Activated T-helper 1 cell treated with anti-CD3 and anti-CD28 coated beads, Interleukin-12 subunit alpha, Interleukin-12 subunit beta, Interleukin-2, Interleukin-4 antibody, amounts not matched to agents 30 ng/mL and 10 ng/mL and 1 ng/mL, durations not matched to agents 14 hours and 24 hours and 36 hours (primary cell): ENCODE data around the gene OGDH. TPM values are rescaled to one million over a fixed set of nuclear protein-coding genes. Genes with fewer than 3 reads are reported as not detected.
A peak's percentile ranks its signal among the peaks of the same experiment; 100 is the strongest.

Experiments
- DNase-seq: peaks from one replicate; pipeline ENCODE4 v3.0.0; 2021; ENCODE audit warnings: low spot score
- H3K27ac Mint-ChIP-seq: one replicate; pipeline ENCODE4 v1.8.0; 2021; ENCODE audit warnings: mild to moderate bottlenecking, mixed read lengths
- H3K27me3 Mint-ChIP-seq: one replicate; pipeline ENCODE4 v1.8.0; 2022; ENCODE audit warnings: mild to moderate bottlenecking, moderate library complexity, mixed read lengths; ENCODE audit not compliant: insufficient read depth
- H3K36me3 Mint-ChIP-seq: one replicate; pipeline ENCODE4 v1.8.0; 2021; ENCODE audit warnings: low read depth, mixed read lengths
- H3K4me1 Mint-ChIP-seq: one replicate; pipeline ENCODE4 v1.8.0; 2021; ENCODE audit warnings: low read depth, mixed read lengths
- H3K4me3 Mint-ChIP-seq: one replicate; pipeline ENCODE4 v1.8.0; 2021; ENCODE audit warnings: mild to moderate bottlenecking, moderate library complexity, mixed read lengths
- H3K9me3 Mint-ChIP-seq: one replicate; pipeline ENCODE4 v1.8.0; 2021; ENCODE audit warnings: mixed read lengths
- intact Hi-C: fragments of 100-400 bp; cut with micrococcal nuclease; formaldehyde crosslinking; loops from one replicate; pipeline ENCODE4 v1.15.1; 2024
- total RNA-seq: library from RNA; stranded (reverse); gene quantifications from 2 replicates; pipeline ENCODE4 v1.2.3, GENCODE V29; 2022

OGDH gene
- total RNA-seq, 1 donor from 2014 or later, result 101 TPM

DNA sequence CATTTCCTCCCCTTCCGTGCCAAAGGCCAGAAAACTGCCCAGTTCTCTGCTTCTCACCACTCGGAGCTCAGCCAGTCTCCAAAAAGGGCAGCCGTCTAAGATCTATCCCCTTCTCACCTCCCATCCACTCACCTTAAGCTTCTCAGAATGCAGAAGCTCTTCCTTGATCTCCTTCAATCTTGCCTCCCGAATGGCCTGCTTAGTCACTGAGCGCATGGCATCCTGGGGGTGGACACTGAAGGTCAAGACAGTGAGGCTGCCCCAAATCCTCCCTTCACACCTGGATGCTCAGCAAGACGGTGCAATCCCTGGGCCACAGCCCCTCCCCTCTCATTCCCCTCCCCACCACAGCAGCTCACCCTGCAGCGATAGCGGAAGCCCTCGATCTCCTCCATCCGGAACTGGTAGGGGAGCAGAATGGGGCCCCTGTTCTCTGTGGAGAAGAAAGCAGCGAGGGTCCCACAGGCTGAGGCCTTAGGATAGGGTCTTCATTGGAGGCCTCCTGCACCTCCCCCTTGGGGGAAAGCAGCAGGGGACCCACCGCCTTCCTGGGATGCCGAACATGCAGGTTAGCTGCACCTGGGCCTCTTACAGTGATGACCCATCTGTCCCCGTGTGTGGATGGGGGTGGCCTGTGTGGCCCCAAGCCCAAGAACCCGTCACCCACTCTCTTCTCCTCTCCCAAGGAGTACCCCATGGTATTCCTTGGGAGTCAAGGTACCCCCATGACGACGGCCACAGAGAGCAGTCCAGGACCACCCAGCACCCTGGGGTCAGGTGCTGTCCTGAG is 37.5 kb upstream of the OGDH start:
- no peaks in the 10 kb centered on the region for H3K9me3 Mint-ChIP-seq

DNA sequence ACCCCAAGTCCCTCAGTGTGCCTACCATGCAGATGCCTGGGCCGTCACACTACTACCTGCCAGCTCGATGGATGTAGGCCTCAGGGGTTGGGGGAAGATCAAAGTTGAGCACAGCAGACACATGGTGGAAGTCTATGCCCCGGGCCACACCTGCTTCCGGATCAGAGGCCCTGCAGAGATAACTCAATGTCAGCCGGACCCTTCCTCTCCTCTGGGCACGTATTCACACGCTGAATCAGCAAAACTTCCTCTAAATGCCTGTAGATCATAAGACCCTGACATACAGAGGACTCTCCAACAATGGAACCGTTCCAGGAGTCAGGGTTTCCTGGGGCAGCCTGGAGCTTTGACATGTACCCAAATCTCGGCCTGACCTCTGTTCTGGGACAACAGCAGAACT is 36.5 kb upstream of the OGDH start:
- no peak for DNase-seq
- no peaks in the 10 kb centered on the region for H3K9me3 Mint-ChIP-seq
- peaks cover 74% of the 10 kb centered on the region for H3K36me3 Mint-ChIP-seq
- H3K27me3 Mint-ChIP-seq, result no peaks in the 10 kb centered on the region
- no peak overlapping the region for H3K4me3 Mint-ChIP-seq
- H3K4me1 Mint-ChIP-seq, result peaks cover 21% of the 10 kb centered on the region
- no peak overlapping the region for H3K27ac Mint-ChIP-seq
- intact Hi-C loops, result loop anchor here (5.0 kb wide), 1 partner anchor 548 kb away; no protein-coding TSS in a partner anchor

More for the DNA sequence above, 37.5 kb upstream of the OGDH start:
- Mint-ChIP-seq H3K27me3 (no peaks in the 10 kb centered on the region), H3K4me1 (peaks cover 11% of the 10 kb centered on the region), H3K4me3 (no peak overlapping the region), H3K36me3 (peaks cover 80% of the 10 kb centered on the region), H3K27ac (no peak overlapping the region)
- no peak for DNase-seq
- intact Hi-C loops, result loop anchor here (5.0 kb wide), 1 partner anchor 547 kb away; no protein-coding TSS in a partner anchor

DNA sequence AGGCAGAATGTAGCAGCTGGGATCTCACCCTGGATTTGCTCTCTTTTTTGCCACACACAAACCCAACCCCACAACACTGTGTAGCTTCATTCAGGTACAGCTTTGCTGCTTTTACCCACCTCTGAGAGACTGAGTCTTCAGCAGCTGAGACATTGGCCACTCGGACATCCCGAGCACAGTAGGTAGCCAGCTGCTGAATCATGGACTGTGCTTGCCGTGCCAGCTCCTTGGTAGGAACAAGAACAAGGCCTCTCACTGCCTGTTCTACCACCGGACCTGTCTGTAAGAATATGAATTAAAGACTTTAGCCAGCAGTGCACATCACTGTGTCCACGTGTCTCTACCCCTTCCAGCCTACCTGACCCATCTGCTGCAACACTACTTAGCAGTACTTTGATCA is 33.7 kb upstream of the OGDH start:
- no peaks in the 10 kb centered on the region for H3K9me3 Mint-ChIP-seq
- H3K36me3 Mint-ChIP-seq, result peaks cover 65% of the 10 kb centered on the region
- no peaks in the 10 kb centered on the region for H3K27me3 Mint-ChIP-seq
- H3K4me3 Mint-ChIP-seq, result peak overlapping the region; percentile 88
- DNase-seq, result no peak
- peak overlapping the region; percentile 95 for H3K27ac Mint-ChIP-seq
- peaks cover 32% of the 10 kb centered on the region for H3K4me1 Mint-ChIP-seq
- intact Hi-C loops, result loop anchor here (1.0 kb wide), 1 partner anchor 276 kb away; the partner anchor contains the start of gene H2AZ2

DNA sequence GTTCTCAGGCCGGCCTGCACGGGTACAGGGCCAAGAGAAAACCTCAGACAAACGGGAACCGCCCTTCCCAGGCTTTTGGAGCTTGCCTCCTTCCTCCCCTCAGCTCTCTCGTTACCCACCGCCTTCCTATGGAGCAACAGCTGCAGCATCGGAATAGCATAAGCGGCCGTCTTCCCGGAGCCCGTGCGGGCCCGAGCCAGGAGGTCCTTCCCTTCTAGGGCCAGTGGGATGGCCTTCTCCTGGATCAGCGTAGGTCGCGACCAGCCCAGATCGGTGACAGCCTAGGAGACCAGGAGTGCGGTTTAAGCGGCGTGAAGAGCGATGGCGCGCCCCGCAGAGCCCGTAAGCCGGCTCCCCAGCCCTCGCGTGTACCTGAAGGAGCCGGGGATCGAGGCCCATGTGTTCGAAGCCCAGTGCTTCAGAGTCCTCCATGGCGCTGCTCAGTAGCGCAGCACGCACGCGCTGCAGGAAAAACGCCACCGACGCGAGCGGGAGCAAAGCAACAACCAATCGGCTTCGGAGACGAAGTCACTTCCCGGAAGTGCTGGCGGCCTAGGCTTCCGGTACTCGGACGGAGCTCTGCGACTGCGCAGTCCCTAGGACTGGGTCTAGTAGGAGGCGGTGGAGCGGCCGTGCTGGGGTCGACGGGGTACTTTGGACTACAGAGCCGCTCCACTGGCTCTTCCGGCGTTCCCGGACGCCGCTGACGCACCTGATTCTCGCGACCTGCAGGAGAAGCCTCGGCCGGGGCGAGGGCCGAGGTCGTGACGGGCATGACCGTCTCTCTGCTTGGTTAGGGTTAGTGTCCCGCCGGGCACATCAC is 32.8 kb upstream of the OGDH start, which contains the start of gene DDX56:
DDX56 (minus strand) TSS at position 445 of the 823 bp plus-strand sequence; CDS start at position 432, 13 bp downstream.
- Mint-ChIP-seq H3K4me1 (peaks cover 32% of the 10 kb centered on the region), H3K36me3 (peaks cover 57% of the 10 kb centered on the region), H3K27me3 (no peaks in the 10 kb centered on the region), H3K27ac (peak within 1 kb of the TSS; percentile 95), H3K4me3 (peak within 1 kb of the TSS; percentile 88), H3K9me3 (no peaks in the 10 kb centered on the region)
- intact Hi-C loops, result loop anchor here (1.0 to 2.0 kb wide), 7 partner anchors 9 to 491 kb away; partner anchors contain the start of genes H2AZ2, NUDCD3, OGDH and POLM
- DNase-seq, result peak; percentile 93

DNA sequence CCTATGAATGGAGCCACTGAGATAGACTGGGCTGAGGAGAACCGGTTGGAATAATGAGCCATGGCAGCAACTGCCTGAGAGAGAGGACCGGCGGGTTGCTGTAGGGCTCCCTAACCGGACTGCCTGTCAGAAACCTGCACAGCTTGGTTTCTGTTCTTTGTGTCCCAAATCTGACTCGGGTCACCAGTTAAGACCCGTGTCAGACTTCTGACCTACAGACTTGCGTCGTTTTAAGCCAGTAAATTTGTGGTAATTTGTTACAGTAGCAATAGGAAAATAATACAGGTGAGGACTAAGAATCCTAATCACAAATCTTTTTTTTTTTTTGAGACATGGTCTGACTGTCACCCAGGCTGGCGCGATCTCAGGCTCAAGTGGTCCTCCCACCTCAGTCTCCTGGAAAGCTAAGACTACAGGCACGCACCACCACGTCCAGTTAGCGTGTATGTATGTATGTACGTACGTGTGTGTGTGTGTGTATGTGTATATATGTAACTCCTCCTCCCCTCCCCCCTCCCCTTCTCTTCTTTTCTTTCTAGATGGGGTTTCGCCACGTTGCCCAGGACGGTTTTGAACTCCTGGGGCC is 32.0 kb upstream of the OGDH start:
- intact Hi-C loops, result loop anchor here (1.0 to 2.0 kb wide), 6 partner anchors 8 to 492 kb away; partner anchors contain the start of genes NUDCD3, OGDH, POLM and PPIA
- peaks cover 37% of the 10 kb centered on the region for H3K4me1 Mint-ChIP-seq
- peaks cover 57% of the 10 kb centered on the region for H3K36me3 Mint-ChIP-seq
- H3K27ac Mint-ChIP-seq, result peak overlapping the region; percentile 95
- H3K9me3 Mint-ChIP-seq, result no peaks in the 10 kb centered on the region
- peak overlapping the region; percentile 88 for H3K4me3 Mint-ChIP-seq
- H3K27me3 Mint-ChIP-seq, result no peaks in the 10 kb centered on the region
- DNase-seq, result no peak

DNA sequence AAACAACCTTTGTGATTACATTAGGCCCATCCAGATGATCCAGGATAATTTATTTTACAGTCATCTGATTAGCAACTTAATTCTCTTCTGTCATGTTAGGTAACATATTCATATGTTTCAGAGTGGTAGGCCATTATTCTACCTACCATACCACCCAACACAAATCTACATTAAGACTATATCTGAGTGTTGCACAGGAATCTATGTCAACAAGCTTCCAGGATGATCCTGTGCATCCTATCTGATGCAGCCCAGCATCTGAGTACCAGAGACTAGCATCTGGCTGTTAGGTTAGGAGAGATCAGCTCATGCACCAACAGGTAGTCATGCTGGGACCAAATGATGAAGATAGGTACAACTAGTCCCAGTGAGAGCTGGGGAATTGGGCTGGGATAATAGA is 31.4 kb upstream of the OGDH start:
- Mint-ChIP-seq H3K27me3 (no peaks in the 10 kb centered on the region), H3K36me3 (peaks cover 56% of the 10 kb centered on the region), H3K4me3 (peak overlapping the region; percentile 88), H3K9me3 (no peaks in the 10 kb centered on the region), H3K4me1 (peaks cover 44% of the 10 kb centered on the region), H3K27ac (peak overlapping the region; percentile 95)
- intact Hi-C loops, result loop anchor here (2.0 kb wide), 2 partner anchors 32 to 222 kb away; partner anchors contain the start of genes OGDH and PPIA
- no peak for DNase-seq

DNA sequence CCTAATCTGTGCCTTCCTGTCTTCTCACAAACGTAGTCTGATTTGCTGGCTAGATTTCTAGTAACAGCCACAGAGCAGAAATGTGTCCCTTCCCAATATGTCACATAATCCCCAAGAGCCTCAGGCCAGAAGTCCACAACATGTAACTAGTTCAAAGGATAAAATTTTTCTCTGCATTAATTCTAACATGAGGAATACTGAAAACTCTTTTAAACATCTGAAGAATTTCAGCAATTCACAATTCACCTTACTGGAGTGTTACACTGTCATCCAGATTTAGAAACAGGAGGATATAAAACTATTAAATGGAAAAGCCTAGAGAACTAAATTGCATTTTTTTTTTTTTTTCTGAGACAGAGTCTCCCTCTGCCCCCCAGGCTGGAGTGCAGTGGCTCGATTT is 30.2 kb upstream of the OGDH start:
- Mint-ChIP-seq H3K4me1 (peaks cover 54% of the 10 kb centered on the region), H3K36me3 (peaks cover 55% of the 10 kb centered on the region), H3K27me3 (no peaks in the 10 kb centered on the region), H3K9me3 (no peaks in the 10 kb centered on the region), H3K4me3 (peak overlapping the region; percentile 64), H3K27ac (peak overlapping the region; percentile 29)
- no peak for DNase-seq
- intact Hi-C loops, result no loop called here

DNA sequence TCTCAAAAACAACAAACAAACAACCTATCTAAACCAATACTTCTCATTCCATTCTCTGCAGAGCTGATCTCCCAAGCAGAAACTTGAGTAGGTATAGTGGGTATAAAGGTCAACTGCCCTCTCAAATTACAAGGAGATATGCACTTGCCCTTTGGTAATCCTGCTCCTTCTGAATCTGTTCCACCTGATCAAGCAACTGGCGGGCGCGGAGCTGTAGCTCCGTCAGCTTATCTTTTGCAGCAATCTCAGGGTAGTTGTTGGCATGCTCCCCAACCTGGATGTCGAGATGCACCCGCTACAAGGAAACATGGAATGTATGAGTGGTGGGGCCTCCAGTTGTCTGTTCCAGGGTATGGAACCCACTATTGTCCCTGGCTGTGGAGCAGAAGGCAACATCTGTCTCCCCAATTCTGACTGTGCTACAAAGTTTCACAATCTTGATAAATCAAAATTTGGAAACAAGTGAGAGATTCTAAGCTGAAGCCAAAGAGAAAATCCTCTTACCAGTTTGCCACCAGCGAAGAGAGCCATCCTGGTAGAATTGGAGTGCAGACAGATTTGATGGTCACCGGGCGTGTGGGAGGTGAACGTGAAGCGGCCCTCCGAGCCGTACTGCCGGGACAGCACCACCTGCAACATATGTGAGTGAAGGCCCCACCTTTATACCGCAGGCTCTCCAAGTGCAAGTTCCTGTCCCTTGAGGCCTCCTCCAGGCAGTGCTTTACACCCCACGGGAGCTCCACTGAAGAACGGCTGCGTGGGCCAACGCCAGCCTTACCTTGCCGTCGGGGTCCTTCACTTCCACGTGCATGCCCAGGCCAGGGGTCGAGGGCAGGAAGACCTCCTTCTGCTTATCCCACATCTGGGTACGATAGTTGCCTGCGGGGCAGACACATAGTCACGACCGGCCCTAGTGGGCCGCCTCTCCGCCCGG is 25.2 kb upstream of the OGDH start:
- Mint-ChIP-seq H3K36me3 (peaks cover 20% of the 10 kb centered on the region), H3K4me3 (peak overlapping the region; percentile 93), H3K9me3 (no peaks in the 10 kb centered on the region), H3K27ac (peak overlapping the region; percentile 93), H3K4me1 (peaks cover 35% of the 10 kb centered on the region), H3K27me3 (no peaks in the 10 kb centered on the region)
- DNase-seq, result peak; percentile 49
- intact Hi-C loops, result no loop called here

DNA sequence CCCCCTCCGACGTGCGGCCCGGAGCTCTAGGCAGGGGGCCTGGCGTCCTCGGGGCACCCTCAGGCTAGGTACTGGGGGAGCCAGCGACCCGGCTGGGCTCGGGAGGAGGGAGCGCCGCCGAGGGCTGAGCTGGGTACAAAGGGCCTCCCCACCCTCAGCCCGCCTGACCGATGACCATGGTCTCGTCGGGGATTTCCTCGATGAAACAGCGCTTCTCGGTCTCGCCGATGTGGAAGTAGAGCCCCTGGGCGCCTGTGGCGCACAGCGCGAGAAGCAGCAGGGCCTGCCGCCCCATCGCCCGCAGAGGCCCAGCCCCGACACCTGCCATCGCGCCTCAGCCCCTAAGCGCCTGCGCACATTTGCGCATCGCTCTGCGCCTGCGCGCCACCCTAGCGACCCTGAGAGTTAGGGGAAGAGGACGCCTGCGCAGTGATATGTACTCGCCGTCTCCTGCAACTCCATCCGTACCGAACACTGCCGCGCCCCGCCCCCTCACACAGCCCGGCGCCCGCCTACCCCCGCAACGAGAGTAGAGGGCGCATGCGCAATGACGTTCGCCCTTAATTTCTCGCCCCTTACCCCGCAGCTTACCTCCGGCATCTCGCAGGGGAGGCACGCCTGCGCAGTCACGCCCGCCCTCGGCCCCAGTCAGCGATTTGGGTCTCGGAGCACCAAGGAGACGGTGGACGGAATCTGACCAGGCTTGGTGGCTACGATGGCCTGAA is 24.4 kb upstream of the OGDH start, which contains the start of gene TMED4:
TMED4 (minus strand) TSS at position 353 of the 725 bp plus-strand sequence; CDS start at position 328, 25 bp downstream.
- no peaks in the 10 kb centered on the region for H3K27me3 Mint-ChIP-seq
- peak within 1 kb of the TSS; percentile 93 for H3K4me3 Mint-ChIP-seq
- peak; percentile 100 for DNase-seq
- intact Hi-C loops, result loop anchor here (1.0 to 2.0 kb wide), 11 partner anchors 8 to 529 kb away; partner anchors contain the start of genes H2AZ2, OGDH, POLD2 and PPIA
- H3K9me3 Mint-ChIP-seq, result no peaks in the 10 kb centered on the region
- H3K4me1 Mint-ChIP-seq, result peaks cover 33% of the 10 kb centered on the region
- H3K36me3 Mint-ChIP-seq, result peaks cover 18% of the 10 kb centered on the region
- H3K27ac Mint-ChIP-seq, result peak within 1 kb of the TSS; percentile 93

DNA sequence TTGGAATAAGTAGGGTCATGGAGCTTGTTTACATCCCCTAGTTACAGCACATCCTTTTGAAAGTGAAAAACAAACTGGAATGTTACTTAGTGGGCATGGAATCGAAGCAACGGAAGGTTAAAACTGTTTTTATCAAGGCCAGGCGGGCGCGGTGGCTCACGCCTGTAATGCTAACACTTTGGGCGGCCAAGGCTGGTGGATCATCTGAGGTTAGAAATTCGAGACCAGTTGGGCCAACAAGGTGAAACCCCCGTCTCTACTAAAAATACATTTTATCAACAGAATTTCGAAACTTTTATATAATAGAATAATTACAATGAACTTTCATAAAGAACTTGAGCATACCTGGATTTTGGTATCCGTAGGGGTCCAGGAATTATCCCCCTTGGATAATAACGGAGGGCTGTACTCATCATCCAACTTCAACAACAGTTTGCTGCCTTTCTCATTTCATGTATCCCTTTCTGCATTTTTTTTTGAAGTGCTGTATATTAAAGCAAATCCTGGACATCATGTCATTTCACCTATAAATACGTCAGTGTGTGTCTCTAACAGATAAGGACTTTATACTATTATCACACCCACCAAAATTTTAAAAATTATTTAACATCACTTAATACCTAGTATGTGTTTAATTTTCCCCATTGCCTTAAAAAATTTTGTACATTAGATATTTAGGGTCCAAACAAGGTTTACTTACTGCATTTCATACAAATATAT is 23.1 kb upstream of the OGDH start:
- Mint-ChIP-seq H3K4me3 (peak overlapping the region; percentile 93), H3K9me3 (no peaks in the 10 kb centered on the region), H3K36me3 (peaks cover 18% of the 10 kb centered on the region), H3K27me3 (no peaks in the 10 kb centered on the region), H3K4me1 (peaks cover 39% of the 10 kb centered on the region), H3K27ac (peak overlapping the region; percentile 93)
- intact Hi-C loops, result loop anchor here (2.0 kb wide), 3 partner anchors 331 to 527 kb away; partner anchors contain the start of genes POLD2 and TBRG4
- no peak for DNase-seq
